Breast epithelium (tissue), 3 donors: ENCODE measurements around the gene TMC3.

Experiments
- POLR2A ChIP-seq: fragments of 450-650 bp; IDR thresholded peaks from one replicate; pipeline ENCODE4 v1.6.1; 2016; ENCODE audit warnings: antibody characterized with exemption, mild to moderate bottlenecking, moderate library complexity
- POLR2AphosphoS5 ChIP-seq, 3 donors: sonication (generic); formaldehyde crosslinking; IDR thresholded peaks; one replicate each; pipeline ENCODE4 v1.6.1; 2017; ENCODE audit warnings: antibody characterized with exemption in 3 of 3
- TF ChIP-seq, protein P1 (sequence below), 3 donors: fragments of 450-650 bp; IDR thresholded peaks; one replicate each; pipeline ENCODE4 v1.5.1; 2016 to 2017; ENCODE audit warnings: antibody characterized with exemption in 3 of 3, mild to moderate bottlenecking in 3 of 3, moderate library complexity in 3 of 3

DNA sequence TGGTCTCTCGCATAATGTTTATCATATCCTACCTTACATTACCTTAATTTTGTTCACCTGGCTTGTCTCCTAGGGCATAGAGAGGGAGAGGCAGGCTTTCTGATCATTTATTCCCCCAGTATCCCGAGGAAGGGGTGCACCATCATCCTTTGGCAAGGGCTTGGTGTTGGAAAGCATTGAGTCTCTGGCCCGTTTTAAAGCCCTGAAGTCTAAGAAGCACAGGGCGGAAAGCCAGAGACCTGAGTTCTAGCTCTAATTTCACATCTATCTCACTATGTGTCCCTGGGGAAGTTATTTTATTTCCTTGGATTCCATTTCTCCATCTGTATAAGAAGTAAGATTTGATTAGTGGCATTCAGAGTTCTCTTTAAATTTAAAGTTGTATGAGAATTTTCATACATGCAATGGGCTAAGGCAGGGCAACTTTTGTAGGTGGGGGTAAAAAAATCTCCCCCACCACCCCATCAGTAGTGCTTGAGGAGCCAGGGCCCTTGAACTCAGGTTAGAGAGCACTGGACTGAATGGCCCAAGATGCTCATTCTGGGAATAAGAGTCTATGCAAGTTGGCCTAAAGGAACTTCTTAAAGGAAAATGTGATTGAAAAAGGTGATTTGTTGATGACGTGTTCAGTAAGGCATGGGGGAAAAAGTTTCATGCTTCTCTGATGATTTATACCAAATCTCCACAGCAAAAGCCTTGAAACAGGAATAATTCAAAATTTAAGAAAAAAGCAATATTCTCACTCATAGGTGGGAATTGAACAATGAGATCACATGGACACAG lies 10.1 kb downstream of the TMC3 start:
- TF ChIP-seq POLR2A, result no peak
- TF ChIP-seq, protein P1, sequence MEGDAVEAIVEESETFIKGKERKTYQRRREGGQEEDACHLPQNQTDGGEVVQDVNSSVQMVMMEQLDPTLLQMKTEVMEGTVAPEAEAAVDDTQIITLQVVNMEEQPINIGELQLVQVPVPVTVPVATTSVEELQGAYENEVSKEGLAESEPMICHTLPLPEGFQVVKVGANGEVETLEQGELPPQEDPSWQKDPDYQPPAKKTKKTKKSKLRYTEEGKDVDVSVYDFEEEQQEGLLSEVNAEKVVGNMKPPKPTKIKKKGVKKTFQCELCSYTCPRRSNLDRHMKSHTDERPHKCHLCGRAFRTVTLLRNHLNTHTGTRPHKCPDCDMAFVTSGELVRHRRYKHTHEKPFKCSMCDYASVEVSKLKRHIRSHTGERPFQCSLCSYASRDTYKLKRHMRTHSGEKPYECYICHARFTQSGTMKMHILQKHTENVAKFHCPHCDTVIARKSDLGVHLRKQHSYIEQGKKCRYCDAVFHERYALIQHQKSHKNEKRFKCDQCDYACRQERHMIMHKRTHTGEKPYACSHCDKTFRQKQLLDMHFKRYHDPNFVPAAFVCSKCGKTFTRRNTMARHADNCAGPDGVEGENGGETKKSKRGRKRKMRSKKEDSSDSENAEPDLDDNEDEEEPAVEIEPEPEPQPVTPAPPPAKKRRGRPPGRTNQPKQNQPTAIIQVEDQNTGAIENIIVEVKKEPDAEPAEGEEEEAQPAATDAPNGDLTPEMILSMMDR (IDR thresholded peaks at IDR 0.05), result no peak
- no peak for TF ChIP-seq POLR2AphosphoS5 (IDR thresholded peaks at IDR 0.05)
